Left colon (tissue), 2 donors: ENCODE measurements around the gene TBC1D3B. TPM values are rescaled to one million over a fixed set of nuclear protein-coding genes. Genes with fewer than 3 reads are reported as not detected.

Experiments used
- ATAC-seq: fragments of 200-7000 bp; cut with Tn5 transposase; one replicate; pipeline ENCODE4 v1.9.1; 2020; ENCODE audit warnings: mild to moderate bottlenecking, moderate library complexity
- DNase-seq, 2 donors: peaks; one replicate each; pipeline ENCODE4 v3.0.0-alpha.2; 2020
- intact Hi-C, 2 donors: fragments of 100-400 bp; cut with DNase I in 1 of 2; cut with micrococcal nuclease in 1 of 2; formaldehyde crosslinking; loops; one replicate each; pipeline versions ENCODE4 v1.11.2 to v1.14.0; 2022; cut with DNase I, micrococcal nuclease
- total RNA-seq, 2 donors: library from RNA; stranded (reverse); fragmentation: NEBNext Ultra II Directional; extraction: Animal tissue kit (Norgen Biotek cat#: 25700); gene quantifications; one replicate each; pipeline ENCODE4 v1.2.1, GENCODE V29; 2021
- donor health status: DM: no; HTN: no; CAD: no.
- donor health status: DM: yes; HTN: yes; CAD: no.

TBC1D3B gene
- total RNA-seq, 2 donors from 2014 or later: 7.4 to 8.9 TPM

GRCh38 chr17:36118477-36119353, 57.7 kb downstream of the TBC1D3B start:
- ATAC-seq: no peak
- DNase-seq: no peak
- intact Hi-C loops: no loop called here

DNA sequence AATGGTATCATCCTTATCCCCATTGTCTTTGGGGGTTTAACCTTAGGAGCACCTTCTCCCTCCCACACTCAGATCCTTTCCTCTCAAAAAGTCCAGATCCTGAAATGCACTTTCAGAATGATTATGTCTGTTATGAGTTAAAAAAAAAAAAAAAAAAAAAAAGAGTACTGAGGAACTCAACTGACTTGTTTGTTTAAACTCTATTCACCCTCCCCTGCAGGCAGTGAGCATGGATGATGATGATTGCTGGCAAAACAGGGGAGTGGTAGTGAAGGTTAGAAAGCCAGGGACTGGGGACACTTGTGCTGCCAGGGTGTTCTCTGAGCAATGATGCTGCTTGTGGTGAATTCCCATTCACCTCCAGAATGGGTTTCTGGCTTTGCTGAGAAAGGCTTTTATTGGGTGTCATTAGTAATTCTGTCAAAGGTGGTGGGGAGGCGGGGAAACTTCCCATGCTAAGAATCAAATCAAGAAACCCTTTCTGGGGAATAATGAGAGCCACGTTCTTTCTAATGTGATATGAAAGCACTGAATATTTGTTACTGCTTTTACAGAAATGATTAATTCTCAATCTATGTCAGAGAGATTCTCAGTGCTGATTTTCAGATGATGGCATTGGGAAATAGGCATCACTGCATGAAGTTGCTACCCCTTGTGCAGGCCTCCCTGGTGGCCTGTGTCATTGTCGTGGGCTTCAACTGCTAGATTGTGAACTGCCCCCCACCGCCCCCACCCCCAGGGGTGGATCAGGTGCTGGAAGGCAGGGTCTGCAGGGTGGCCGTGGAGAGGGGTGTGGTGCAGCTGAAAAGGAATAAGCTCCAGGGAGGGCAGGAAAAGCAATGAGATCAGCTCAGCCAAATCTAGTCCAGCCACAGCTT, 58.7 kb downstream of the TBC1D3B start:
- ATAC-seq: peak; percentile 96
- intact Hi-C loops: no loop called here

More for the DNA sequence above, 58.7 kb downstream of the TBC1D3B start:
- DNase-seq: peak in 1 of 2 donors; percentile 70

Other genes starting within 250 kb of the TBC1D3B start
- gene RDM1, start 245.9 kb downstream of the TBC1D3B start, total RNA-seq: 1 to 10 TPM in 1 of 2 donors, under 1 TPM in 1; 0.36 to 2.1 TPM
- not detected for gene LYZL6, start 232.9 kb downstream of the TBC1D3B start, total RNA-seq
- gene CCL16, start 195.1 kb downstream of the TBC1D3B start, total RNA-seq: under 1 TPM in 1 of 2 donors, not detected in 1; 0.25 TPM
- gene CCL14, start 189.9 kb downstream of the TBC1D3B start, total RNA-seq: 1 to 10 TPM; 2.3 to 4.3 TPM
- 10 to 100 TPM; 79.8 to 81.3 TPM for gene CCL15, start 175.1 kb downstream of the TBC1D3B start, total RNA-seq
- gene CCL23, start 158.7 kb downstream of the TBC1D3B start, total RNA-seq: 1 to 10 TPM in 1 of 2 donors, not detected in 1; 3.7 TPM
- 1 to 10 TPM in 1 of 2 donors, under 1 TPM in 1; 0.85 to 1.2 TPM for gene CCL18, start 112.4 kb downstream of the TBC1D3B start, total RNA-seq
- 1 to 10 TPM; 2.0 to 4.2 TPM for gene CCL3, start 86.5 kb downstream of the TBC1D3B start, total RNA-seq
- gene CCL4, start 72.8 kb downstream of the TBC1D3B start, total RNA-seq: 1 to 10 TPM; 2.2 to 4.5 TPM
- gene CCL3L1, start 20.1 kb upstream of the TBC1D3B start, total RNA-seq: under 1 TPM in 1 of 2 donors, not detected in 1; 0.64 TPM
- 1 to 10 TPM in 1 of 2 donors, not detected in 1; 3.0 TPM for gene CCL4L2, start 34.4 kb upstream of the TBC1D3B start, total RNA-seq
- under 1 TPM; 0.22 to 0.70 TPM for gene TBC1D3I, start 87.9 kb upstream of the TBC1D3B start, total RNA-seq
- gene TBC1D3G, start 147.2 kb upstream of the TBC1D3B start, total RNA-seq: not detected
- gene TBC1D3H, start 211.8 kb upstream of the TBC1D3B start, total RNA-seq: not detected